NCI-H187 (cell line): Measurements from ENCODE around the gene RASL11A.
"Not testable (repeated sequence)": the region's sequence is repeated elsewhere in the genome, so short reads cannot be mapped to it uniquely, and the experiment has no call there.

Experiments used
- DNase-seq, 2 experiments: peaks; one replicate each; lab custom pipeline; 2025; lab: John Stamatoyannopoulos, UW

The RASL11A gene

GRCh38 chr13:27300406-27300805 lies 29.8 kb downstream of the RASL11A start:
- DNase-seq: not testable (repeated sequence)

GRCh38 chr13:27300941-27301586 lies 30.4 kb downstream of the RASL11A start:
- no peak for DNase-seq

- DNase-seq: no peak
These were observed 32.1 kb downstream of the RASL11A start for GRCh38 chr13:27302643-27303262.

GRCh38 chr13:27304099-27304498 lies 33.5 kb downstream of the RASL11A start:
- no peak for DNase-seq

- DNase-seq: no peak
These were observed 34.0 kb downstream of the RASL11A start for GRCh38 chr13:27304611-27305010.

- no peak for DNase-seq
These were observed 35.7 kb downstream of the RASL11A start for GRCh38 chr13:27306364-27306763.

- no peak for DNase-seq
These were observed 38.3 kb downstream of the RASL11A start for GRCh38 chr13:27308941-27309340.

GRCh38 chr13:27309401-27309958 lies 38.9 kb downstream of the RASL11A start:
- no peak for DNase-seq

- no peak for DNase-seq
These were observed 39.5 kb downstream of the RASL11A start for GRCh38 chr13:27309967-27310598.

- peak in 1 of 2 experiments; percentile 1 for DNase-seq
These were observed 40.3 kb downstream of the RASL11A start for GRCh38 chr13:27310946-27311345.

- DNase-seq: no peak
These were observed 41.0 kb downstream of the RASL11A start for GRCh38 chr13:27311518-27312210.

- DNase-seq: no peak
These were observed 43.1 kb downstream of the RASL11A start for GRCh38 chr13:27313770-27314169.

GRCh38 chr13:27319404-27319803 lies 48.8 kb downstream of the RASL11A start:
- no peak for DNase-seq

GRCh38 chr13:27321468-27322431 lies 51.1 kb downstream of the RASL11A start:
- no peak for DNase-seq

GRCh38 chr13:27322443-27322842 lies 51.8 kb downstream of the RASL11A start:
- not testable (repeated sequence) for DNase-seq
